ENCODE data around the gene PCDH1.

The PCDH1 gene

GRCh38 chr5:141861194-141861593, 17.0 kb downstream of the PCDH1 start:
- in situ Hi-C loops (cut with MboI; ENCODE audit: low pct_unique_long_range_greater_than_20kb, low sequenced_read_pairs): no loop called here
- DNase-seq: no peak

- in situ Hi-C loops (cut with MboI; ENCODE audit: low pct_unique_long_range_greater_than_20kb, low sequenced_read_pairs): no loop called here
- no peak for DNase-seq
Measured at GRCh38 chr5:141858079-141858765, 20.0 kb downstream of the PCDH1 start.

GRCh38 chr5:141857226-141857625, 21.0 kb downstream of the PCDH1 start:
- in situ Hi-C loops (cut with MboI; ENCODE audit: low pct_unique_long_range_greater_than_20kb, low sequenced_read_pairs): no loop called here
- no peak for DNase-seq

- no peak for DNase-seq
- in situ Hi-C loops (cut with MboI; ENCODE audit: low pct_unique_long_range_greater_than_20kb, low sequenced_read_pairs): no loop called here
Measured at GRCh38 chr5:141856037-141856790, 22.0 kb downstream of the PCDH1 start.

- in situ Hi-C loops (cut with MboI; ENCODE audit: low pct_unique_long_range_greater_than_20kb, low sequenced_read_pairs): no loop called here
- DNase-seq: no peak
Measured at GRCh38 chr5:141855265-141856036, 22.8 kb downstream of the PCDH1 start.

GRCh38 chr5:141853895-141854626, 24.1 kb downstream of the PCDH1 start:
- in situ Hi-C loops (cut with MboI; ENCODE audit: low pct_unique_long_range_greater_than_20kb, low sequenced_read_pairs): no loop called here
- DNase-seq: no peak

GRCh38 chr5:141852448-141852847, 25.8 kb downstream of the PCDH1 start:
- no peak for DNase-seq
- in situ Hi-C loops (cut with MboI; ENCODE audit: low pct_unique_long_range_greater_than_20kb, low sequenced_read_pairs): no loop called here

GRCh38 chr5:141851195-141851874, 26.9 kb downstream of the PCDH1 start:
- in situ Hi-C loops (cut with MboI; ENCODE audit: low pct_unique_long_range_greater_than_20kb, low sequenced_read_pairs): no loop called here
- no peak for DNase-seq

GRCh38 chr5:141850786-141851185, 27.4 kb downstream of the PCDH1 start:
- in situ Hi-C loops (cut with MboI; ENCODE audit: low pct_unique_long_range_greater_than_20kb, low sequenced_read_pairs): no loop called here
- DNase-seq: no peak

GRCh38 chr5:141850244-141850768, 27.9 kb downstream of the PCDH1 start:
- DNase-seq: no peak
- in situ Hi-C loops (cut with MboI; ENCODE audit: low pct_unique_long_range_greater_than_20kb, low sequenced_read_pairs): no loop called here

- peak; percentile 76 for DNase-seq
- in situ Hi-C loops (cut with MboI; ENCODE audit: low pct_unique_long_range_greater_than_20kb, low sequenced_read_pairs): no loop called here
Measured at GRCh38 chr5:141849415-141850243, 28.6 kb downstream of the PCDH1 start.

- in situ Hi-C loops (cut with MboI; ENCODE audit: low pct_unique_long_range_greater_than_20kb, low sequenced_read_pairs): no loop called here
- DNase-seq: peak; percentile 42
Measured at GRCh38 chr5:141848744-141849414, 29.3 kb downstream of the PCDH1 start.

GRCh38 chr5:141846031-141846430, 32.2 kb downstream of the PCDH1 start:
- in situ Hi-C loops (cut with MboI; ENCODE audit: low pct_unique_long_range_greater_than_20kb, low sequenced_read_pairs): no loop called here
- DNase-seq: no peak

GRCh38 chr5:141845371-141845851, 32.8 kb downstream of the PCDH1 start:
- no peak for DNase-seq
- in situ Hi-C loops (cut with MboI; ENCODE audit: low pct_unique_long_range_greater_than_20kb, low sequenced_read_pairs): no loop called here

- in situ Hi-C loops (cut with MboI; ENCODE audit: low pct_unique_long_range_greater_than_20kb, low sequenced_read_pairs): no loop called here
Measured at GRCh38 chr5:141844414-141845097, 33.7 kb downstream of the PCDH1 start.

GRCh38 chr5:141843156-141843927, 34.9 kb downstream of the PCDH1 start:
- DNase-seq: no peak
- in situ Hi-C loops (cut with MboI; ENCODE audit: low pct_unique_long_range_greater_than_20kb, low sequenced_read_pairs): no loop called here

More at GRCh38 chr5:141844414-141845097, 33.7 kb downstream of the PCDH1 start:
- DNase-seq: no peak

All from KBM-7 (cell line).